Fibroblast of the aortic adventitia (primary cell): ENCODE measurements around the gene H6PD. TPM values are rescaled to one million over a fixed set of nuclear protein-coding genes. Genes with fewer than 3 reads are reported as not detected.
A peak's percentile ranks its signal among the peaks of the same experiment; 100 is the strongest.

Experiments
- DNase-seq: peaks from one replicate; pipeline ENCODE4 v3.0.0-alpha.2; 2010; ENCODE audit warnings: low read depth
- H3K4me3 ChIP-seq: 2 replicates; pipeline ENCODE4 v1.5.1; 2011; ENCODE audit warnings: low read depth, mild to moderate bottlenecking, control low read depth, low read length, moderate library complexity
- CTCF ChIP-seq: IDR thresholded peaks from 2 replicates; pipeline ENCODE4 v1.5.1; 2011; ENCODE audit warnings: mild to moderate bottlenecking, low read length, control low read depth, inconsistent platforms; ENCODE audit not compliant: insufficient read depth
- total RNA-seq: library from RNA; depleted of rRNA; stranded (reverse); fragments of >200 nt; gene quantifications from 2 replicates; pipeline ENCODE4 v1.2.3, GENCODE V29; 2012; ENCODE audit warnings: low replicate concordance

H6PD gene
- total RNA-seq, 1 donor: 36.9 TPM

- peak; percentile 38 for DNase-seq
- no peak for TF ChIP-seq CTCF
- no peak overlapping the region for H3K4me3 ChIP-seq
These were observed 2.8 kb upstream of the H6PD start for GRCh38 chr1:9231648-9232332.

DNA sequence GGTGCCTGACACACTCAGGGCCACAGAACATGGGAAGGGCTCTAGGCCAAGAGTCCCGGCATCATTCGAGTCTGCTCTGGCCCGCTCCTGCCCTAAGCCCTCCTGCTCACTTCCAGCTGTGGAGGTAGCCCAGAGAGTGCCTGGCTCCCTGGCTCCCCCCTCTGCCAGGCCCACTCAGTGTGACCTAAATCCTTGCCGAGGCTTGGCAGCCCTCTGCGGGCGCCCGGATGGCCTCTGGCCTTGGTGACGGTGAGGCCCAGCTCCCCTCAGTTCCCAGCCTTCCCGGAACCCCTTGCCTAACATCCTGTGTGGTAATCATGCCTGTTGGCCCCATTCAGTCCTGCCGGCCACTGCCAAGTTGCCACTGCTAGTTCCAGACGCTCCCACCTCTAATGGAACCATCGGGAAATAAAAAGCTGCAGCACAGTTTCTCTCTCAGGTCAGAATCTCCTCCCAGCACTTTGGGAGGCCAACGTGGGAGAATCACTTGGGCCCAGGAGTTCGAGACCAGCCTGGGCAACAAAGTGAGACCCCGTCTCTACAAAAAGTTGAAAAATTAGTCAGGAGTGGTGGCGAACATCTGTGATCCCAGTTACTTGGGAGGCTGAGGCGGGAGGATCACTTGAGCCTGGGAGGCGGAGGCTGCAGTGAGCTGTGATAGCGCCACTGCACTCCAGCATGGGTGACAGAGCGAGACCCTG is 1.2 kb upstream of the H6PD start:
- H3K4me3 ChIP-seq: no peak overlapping the region
- peak; percentile 93 for DNase-seq
- TF ChIP-seq CTCF: no peak

DNA sequence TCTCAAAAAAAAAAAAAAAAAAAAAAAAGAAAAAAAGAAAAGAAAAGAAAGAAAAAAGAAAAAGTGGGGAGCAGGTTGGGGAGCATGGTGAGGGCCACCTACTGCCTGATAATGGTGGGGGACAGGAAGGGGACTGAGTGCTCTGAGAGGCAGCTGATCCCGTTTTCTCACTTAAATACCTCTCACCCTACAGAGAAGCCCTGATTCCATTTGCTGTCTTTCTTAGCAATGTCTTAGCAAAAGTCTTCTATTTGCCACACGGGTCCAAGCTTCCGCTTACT is 692 bp upstream of the H6PD start:
- DNase-seq: no peak
- peak overlapping the region; percentile 69 for H3K4me3 ChIP-seq
- TF ChIP-seq CTCF: no peak

- TF ChIP-seq CTCF: no peak
- peak overlapping the region; percentile 76 for H3K4me3 ChIP-seq
- peak; percentile 83 for DNase-seq
These were observed 504 bp downstream of the H6PD start for GRCh38 chr1:9235096-9235459.

GRCh38 chr1:9235560-9235959 is 986 bp downstream of the H6PD start:
- DNase-seq: no peak
- peak overlapping the region; percentile 76 for H3K4me3 ChIP-seq
- TF ChIP-seq CTCF: no peak

- no peak for DNase-seq
- H3K4me3 ChIP-seq: no peak overlapping the region
- no peak for TF ChIP-seq CTCF
These were observed 3.6 kb downstream of the H6PD start for GRCh38 chr1:9238134-9238533.

DNA sequence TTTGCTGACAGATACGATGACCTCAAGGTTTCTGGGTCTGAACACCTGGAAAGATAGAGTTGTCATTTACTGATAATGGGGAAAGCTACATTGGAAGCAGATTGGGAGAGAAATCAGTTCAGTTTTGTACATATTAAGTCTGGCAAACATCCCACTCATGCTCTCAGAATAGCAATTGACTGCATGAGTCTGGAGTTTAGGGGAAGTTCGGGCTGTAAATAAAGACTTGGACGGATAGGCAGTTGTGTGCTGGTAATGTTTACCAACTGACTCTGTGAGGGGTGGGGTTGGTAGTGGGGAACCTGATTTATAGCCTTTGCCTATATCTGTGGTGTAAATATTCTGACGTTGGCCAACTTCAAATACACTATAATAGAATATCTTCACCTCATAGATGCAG is 4.0 kb downstream of the H6PD start:
- no peak for DNase-seq
- no peak for TF ChIP-seq CTCF
- H3K4me3 ChIP-seq: no peak overlapping the region
